ENCODE results near the gene LEMD3.

GRCh38 chr12:65209655-65210043 is 40.3 kb downstream of the LEMD3 start:
- TF ChIP-seq CTCF (conservative IDR thresholded peaks at IDR 0.05; ENCODE audit: low read length): no peak
- TF ChIP-seq EZH2phosphoT487 (IDR thresholded peaks at IDR 0.05; ENCODE audit: borderline replicate concordance): no peak
